Upper lobe of right lung (tissue), 1 donor: ENCODE results near the gene SYK. TPM values are rescaled to one million over a fixed set of nuclear protein-coding genes. Genes with fewer than 3 reads are reported as not detected.
"Not testable (repeated sequence)": the region's sequence is repeated elsewhere in the genome, so short reads cannot be mapped to it uniquely, and the experiment has no call there.

ENCODE experiments used
- ATAC-seq: fragments of 200-7000 bp; cut with Tn5 transposase; one replicate; pipeline ENCODE4 v1.9.1; 2020; ENCODE audit warnings: mild to moderate bottlenecking, moderate library complexity
- DNase-seq: peaks from one replicate; pipeline ENCODE4 v3.0.0-alpha.2; 2020
- H3K27ac ChIP-seq: fragments of 200-600 bp; one replicate; pipeline ENCODE4 v1.8.0; 2022
- H3K27me3 ChIP-seq: fragments of 200-600 bp; one replicate; pipeline ENCODE4 v1.8.0; 2022; ENCODE audit warnings: mild to moderate bottlenecking
- H3K36me3 ChIP-seq: fragments of 200-600 bp; one replicate; pipeline ENCODE4 v1.8.0; 2022
- H3K4me1 ChIP-seq: fragments of 200-600 bp; one replicate; pipeline ENCODE4 v1.8.0; 2022
- H3K4me3 ChIP-seq: fragments of 200-600 bp; one replicate; pipeline ENCODE4 v1.8.0; 2022; ENCODE audit warnings: mild to moderate bottlenecking
- H3K9me3 ChIP-seq: fragments of 200-600 bp; one replicate; pipeline ENCODE4 v1.8.0; 2022
- intact Hi-C: fragments of 100-400 bp; cut with DNase I; formaldehyde crosslinking; loops from one replicate; pipeline ENCODE4 v1.11.0; 2022
- long read RNA-seq: library from polyadenylated mRNA; unstranded; transcript quantifications from one replicate; pipeline ENCODE4 v2.0.0, GENCODE V29; 2021
- total RNA-seq: library from RNA; stranded (reverse); fragmentation: NEBNext Ultra II Directional; extraction: Animal tissue kit (Norgen Biotek cat#: 25700); gene quantifications from one replicate; pipeline ENCODE4 v1.2.1, GENCODE V29; 2021
- TF ChIP-seq, protein P1 (sequence below): fragments of 200-600 bp; IDR thresholded peaks from one replicate; pipeline ENCODE4 v1.8.0; 2022; ENCODE audit warnings: antibody characterized with exemption
- donor health status: DM: no; HTN: yes; CAD: no; lungs with severe emphysema.

The SYK gene
- 63.8 TPM for total RNA-seq
- long read RNA-seq, full-length matches to known transcripts = 75 of 114 reads
- long read RNA-seq, partial matches to known transcripts = 22 of 114 reads
- long read RNA-seq, other reads (novel, unspliced or antisense) = 17 of 114 reads

DNA sequence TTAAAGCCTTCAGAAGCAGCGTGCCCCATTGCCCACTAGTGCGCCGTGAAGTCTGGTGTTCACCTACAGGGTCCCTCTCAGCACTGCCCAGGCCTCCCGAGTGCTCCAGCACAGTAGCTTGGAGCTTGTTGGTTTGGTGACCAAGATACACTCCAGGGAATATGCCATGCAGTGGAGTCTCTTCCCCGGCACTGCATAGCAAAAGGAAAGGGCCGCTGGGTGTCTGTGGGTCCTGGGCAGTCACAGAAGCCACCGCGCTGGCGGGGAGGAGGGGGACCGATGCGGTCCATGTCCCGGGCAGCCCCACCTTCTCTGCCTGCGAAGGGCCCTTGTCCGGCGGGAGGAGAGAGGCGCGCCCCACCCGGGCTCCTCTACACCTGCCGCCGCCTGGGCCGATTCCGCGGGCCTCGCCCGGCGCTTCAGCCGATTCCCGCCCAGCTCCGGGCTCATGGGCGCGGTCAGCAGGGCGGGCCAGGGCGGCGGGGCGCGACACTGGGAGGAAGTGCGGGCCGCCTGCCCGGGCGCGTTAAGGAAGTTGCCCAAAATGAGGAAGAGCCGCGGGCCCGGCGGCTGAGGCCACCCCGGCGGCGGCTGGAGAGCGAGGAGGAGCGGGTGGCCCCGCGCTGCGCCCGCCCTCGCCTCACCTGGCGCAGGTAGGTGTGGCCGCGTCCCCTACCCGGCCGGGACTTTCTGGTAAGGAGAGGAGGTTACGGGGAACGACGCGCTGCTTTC lies at the start of gene SYK:
TSS of gene SYK (plus strand) at position 579 of the 732 bp plus-strand sequence. CDS start 42,080 bp downstream, outside the sequence.
- intact Hi-C loops = no loop called here
- no peaks in the 10 kb centered on the region for H3K9me3 ChIP-seq
- ATAC-seq (peak; percentile 95), DNase-seq (peak; percentile 91)
- no peaks in the 10 kb centered on the region for H3K36me3 ChIP-seq
- no peaks in the 10 kb centered on the region for H3K4me1 ChIP-seq
- H3K4me3 ChIP-seq = peak within 1 kb of the TSS; percentile 59
- TF ChIP-seq, protein P1, sequence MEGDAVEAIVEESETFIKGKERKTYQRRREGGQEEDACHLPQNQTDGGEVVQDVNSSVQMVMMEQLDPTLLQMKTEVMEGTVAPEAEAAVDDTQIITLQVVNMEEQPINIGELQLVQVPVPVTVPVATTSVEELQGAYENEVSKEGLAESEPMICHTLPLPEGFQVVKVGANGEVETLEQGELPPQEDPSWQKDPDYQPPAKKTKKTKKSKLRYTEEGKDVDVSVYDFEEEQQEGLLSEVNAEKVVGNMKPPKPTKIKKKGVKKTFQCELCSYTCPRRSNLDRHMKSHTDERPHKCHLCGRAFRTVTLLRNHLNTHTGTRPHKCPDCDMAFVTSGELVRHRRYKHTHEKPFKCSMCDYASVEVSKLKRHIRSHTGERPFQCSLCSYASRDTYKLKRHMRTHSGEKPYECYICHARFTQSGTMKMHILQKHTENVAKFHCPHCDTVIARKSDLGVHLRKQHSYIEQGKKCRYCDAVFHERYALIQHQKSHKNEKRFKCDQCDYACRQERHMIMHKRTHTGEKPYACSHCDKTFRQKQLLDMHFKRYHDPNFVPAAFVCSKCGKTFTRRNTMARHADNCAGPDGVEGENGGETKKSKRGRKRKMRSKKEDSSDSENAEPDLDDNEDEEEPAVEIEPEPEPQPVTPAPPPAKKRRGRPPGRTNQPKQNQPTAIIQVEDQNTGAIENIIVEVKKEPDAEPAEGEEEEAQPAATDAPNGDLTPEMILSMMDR = no peak
- H3K27me3 ChIP-seq = peaks cover 16% of the 10 kb centered on the region
- peak within 1 kb of the TSS; percentile 91 for H3K27ac ChIP-seq

DNA sequence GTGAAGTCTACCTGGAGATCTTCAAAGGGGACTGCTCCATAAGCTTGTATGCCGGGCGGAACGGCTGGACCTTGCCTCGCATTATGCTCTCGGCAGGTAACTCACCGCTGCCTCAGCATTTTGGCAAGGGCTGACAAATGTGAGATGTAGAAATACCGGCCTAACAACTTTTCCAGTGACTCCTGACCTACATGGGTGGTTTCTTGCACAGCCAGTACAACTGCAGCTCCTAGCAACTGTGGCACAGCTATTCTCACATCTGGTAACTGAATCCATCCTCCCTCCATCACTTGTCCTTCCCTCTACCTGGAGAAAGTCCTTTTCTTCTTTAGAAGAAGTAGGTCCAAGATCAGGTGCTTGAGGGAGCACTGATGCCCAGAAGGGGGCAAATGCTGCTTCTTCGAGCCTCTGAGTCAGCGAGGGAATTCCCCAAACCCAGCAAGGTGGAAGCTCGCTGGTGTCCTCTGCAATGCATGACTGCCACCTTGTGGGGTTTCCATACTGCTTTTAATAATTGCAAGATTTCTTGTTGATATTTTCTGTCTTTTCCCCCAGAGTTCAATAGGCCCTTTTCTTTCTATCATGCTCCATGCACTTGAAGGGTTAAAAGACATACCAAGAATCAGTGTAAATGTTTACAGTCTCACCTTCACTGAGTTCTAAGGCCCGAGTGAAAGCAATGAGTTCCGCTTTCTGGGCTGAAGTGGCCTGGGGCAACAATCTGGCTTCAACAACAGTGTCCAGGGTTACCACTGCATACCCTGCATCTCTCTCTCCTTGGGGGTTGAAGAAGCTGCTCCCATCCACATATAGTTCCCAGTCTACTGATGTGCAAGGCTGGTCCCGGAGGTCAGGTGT lies 45.9 kb upstream of the SYK start:
- H3K36me3 ChIP-seq, H3K4me1 ChIP-seq, H3K4me3 ChIP-seq, intact Hi-C loops, H3K27me3 ChIP-seq, DNase-seq, H3K27ac ChIP-seq, ATAC-seq, H3K9me3 ChIP-seq: not testable (repeated sequence)
- TF ChIP-seq, protein P1 = peak; percentile 52

DNA sequence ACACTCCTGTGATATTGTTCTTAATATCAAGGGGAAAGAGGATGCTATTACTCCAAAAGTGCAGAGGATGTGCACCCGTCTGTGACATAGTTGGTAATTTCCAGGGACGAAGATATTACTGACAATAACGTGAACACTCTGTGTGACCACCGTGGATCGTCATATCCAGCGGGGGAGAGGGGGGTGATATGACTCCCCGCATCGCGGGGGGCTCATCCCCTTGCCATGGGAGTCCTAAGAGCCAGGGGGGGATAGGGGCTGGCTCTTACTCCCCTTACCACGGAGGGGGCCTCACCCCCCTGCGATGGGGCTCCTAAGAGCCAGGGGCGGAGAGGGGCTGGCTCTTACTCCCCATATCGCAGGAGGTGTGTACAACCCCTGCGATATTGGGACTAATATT lies 41.0 kb upstream of the SYK start:
- intact Hi-C loops, H3K27me3 ChIP-seq, H3K36me3 ChIP-seq, H3K9me3 ChIP-seq, DNase-seq, ATAC-seq, H3K27ac ChIP-seq, H3K4me1 ChIP-seq, H3K4me3 ChIP-seq: not testable (repeated sequence)

DNA sequence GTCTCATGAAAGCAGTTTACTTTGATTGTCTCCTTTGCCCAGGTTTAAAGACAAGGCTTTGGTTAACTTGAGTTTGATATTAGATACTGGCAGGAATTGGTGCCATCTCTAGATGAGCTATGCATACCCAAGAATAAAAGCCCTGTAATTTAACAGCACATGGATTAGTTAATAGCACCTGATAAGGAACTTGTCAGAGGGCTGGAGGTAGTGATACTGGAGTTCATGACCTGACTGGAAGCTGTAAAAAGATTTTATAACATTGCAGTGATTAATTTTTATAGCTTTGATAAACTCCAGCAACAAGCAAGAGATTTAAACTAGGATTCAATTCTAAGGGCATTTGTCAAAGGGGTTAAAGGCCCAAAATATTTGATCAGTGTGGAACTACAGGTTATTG lies 34.9 kb upstream of the SYK start:
- Histone ChIP-seq H3K27me3 (no peaks in the 10 kb centered on the region), H3K4me3 (no peak overlapping the region), H3K27ac (no peak overlapping the region), H3K36me3 (no peaks in the 10 kb centered on the region), H3K4me1 (no peaks in the 10 kb centered on the region), H3K9me3 (no peaks in the 10 kb centered on the region)
- DNase-seq (no peak), ATAC-seq (no peak)
- TF ChIP-seq, protein P1 = no peak
- intact Hi-C loops = no loop called here

DNA sequence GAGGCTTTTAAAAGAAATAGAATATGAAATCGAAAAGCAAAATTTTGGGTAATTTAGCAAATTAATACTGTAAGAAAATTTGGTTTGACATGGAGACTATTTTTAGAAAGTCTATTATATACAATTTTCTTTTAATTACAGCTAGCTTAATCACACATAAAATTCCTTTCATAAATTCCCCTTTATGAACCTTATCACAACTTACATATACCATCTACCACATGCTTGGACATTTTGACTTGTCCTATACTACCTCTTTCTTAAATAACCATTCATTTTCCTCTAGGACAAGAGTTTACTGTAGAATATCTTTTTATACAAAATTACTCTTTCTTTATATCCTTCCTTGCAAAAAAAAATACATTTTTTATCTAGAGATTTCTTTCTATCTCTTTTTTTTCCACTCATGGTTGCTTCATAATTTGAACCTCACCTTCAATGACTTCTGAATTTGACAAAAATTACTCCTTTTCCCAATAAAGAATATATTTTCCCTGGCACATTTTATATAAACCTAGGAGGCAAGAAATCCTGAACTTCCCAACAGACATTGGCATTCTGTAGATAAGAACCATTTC lies 34.0 kb upstream of the SYK start:
- Histone ChIP-seq H3K4me3 (no peak overlapping the region), H3K36me3 (no peaks in the 10 kb centered on the region), H3K9me3 (no peaks in the 10 kb centered on the region), H3K27ac (no peak overlapping the region), H3K27me3 (no peaks in the 10 kb centered on the region), H3K4me1 (no peaks in the 10 kb centered on the region)
- ATAC-seq (no peak), DNase-seq (no peak)
- TF ChIP-seq, protein P1 = no peak
- intact Hi-C loops = no loop called here
